ENCODE results near the gene NEUROG1.
A peak's percentile ranks its signal among the peaks of the same experiment; 100 is the strongest.

The NEUROG1 gene, protein sequence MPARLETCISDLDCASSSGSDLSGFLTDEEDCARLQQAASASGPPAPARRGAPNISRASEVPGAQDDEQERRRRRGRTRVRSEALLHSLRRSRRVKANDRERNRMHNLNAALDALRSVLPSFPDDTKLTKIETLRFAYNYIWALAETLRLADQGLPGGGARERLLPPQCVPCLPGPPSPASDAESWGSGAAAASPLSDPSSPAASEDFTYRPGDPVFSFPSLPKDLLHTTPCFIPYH

DNA sequence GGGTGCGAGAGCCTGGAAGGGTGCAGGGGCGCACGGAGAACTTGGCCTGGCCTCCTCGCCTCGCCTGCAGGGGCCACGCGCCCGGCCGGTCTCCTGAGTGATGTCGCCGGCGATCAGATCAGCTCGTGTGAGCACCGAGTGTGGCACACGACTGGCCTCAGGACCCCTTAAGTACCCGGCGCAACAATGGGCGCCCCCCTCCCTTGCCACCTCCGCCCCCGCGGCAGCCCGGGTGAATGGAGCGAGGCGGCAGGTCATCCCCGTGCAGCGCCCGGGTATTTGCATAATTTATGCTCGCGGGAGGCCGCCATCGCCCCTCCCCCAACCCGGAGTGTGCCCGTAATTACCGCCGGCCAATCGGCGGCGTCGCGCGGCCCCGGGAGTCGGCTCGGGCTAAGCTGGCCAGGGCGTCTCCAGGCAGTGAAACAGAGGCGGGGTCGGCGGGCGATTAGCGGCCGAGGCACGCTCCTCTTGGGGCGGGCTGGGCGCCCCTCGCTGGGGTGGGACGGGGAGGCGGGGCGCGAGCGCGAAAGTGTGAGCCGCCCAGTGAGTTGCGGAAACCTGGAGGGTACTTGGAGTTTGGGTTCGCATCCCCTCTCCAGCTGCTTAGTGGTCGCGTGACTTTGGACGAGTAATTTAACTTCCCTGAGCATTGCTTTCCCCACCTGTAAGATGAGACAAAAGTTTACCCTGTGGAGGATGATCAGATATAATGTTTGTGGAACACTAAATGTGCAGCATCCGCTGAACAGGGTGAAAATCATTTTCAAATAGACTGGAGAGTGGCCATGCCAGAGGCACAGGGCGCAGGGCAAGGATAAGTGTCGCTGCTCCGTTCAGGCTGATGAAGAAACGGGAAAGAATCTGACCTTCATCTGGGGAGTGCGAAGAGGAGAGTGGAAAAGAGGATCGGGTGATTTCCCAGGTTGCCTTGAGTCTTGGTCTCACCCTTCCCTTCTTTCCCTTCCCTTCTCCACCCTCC lies at the start of gene NEUROG1:
TSS of gene NEUROG1 (minus strand) at position 145 of the 982 bp plus-strand sequence. CDS start 274 bp downstream, outside the sequence.
- DNase-seq: no peak

DNA sequence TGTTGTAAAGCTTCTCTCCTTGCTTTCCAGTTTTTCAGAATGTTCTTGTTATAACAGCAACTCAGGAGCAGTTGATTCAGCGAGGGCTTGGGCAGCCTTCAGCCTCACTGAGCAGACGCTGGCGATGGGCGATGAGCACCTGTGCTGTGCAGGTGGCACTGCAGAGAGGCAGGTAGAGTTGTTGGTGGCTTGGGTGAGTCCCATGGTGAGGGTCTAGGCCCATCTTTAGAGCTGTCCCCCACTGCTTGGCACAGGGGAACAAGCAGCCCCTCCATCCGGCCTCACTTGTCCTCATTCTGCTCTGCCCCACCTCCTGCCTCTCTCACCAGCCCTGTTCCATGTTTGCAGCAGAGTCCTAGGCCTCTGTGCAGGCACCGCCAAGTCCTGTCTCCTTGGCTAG lies 49.2 kb upstream of the NEUROG1 start:
- DNase-seq: no peak

DNA sequence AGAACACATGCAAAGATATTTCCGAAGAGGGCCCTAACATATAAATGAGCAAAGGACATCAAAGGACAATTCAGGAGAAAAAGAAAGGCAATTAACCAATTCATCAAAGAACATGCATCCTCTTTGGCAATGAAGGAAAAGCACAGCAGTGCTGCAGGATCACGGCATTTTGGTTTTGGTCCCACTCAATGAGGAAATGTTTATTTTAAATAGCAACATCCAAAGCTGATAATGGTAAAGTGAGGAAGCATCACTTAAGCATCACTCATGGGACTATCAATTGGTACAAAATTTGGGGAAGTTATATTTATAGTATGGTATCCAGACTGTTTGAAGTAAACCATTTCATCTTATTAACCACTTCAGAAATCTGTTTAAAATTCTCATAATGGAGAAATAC lies 48.5 kb upstream of the NEUROG1 start:
- DNase-seq: no peak

DNA sequence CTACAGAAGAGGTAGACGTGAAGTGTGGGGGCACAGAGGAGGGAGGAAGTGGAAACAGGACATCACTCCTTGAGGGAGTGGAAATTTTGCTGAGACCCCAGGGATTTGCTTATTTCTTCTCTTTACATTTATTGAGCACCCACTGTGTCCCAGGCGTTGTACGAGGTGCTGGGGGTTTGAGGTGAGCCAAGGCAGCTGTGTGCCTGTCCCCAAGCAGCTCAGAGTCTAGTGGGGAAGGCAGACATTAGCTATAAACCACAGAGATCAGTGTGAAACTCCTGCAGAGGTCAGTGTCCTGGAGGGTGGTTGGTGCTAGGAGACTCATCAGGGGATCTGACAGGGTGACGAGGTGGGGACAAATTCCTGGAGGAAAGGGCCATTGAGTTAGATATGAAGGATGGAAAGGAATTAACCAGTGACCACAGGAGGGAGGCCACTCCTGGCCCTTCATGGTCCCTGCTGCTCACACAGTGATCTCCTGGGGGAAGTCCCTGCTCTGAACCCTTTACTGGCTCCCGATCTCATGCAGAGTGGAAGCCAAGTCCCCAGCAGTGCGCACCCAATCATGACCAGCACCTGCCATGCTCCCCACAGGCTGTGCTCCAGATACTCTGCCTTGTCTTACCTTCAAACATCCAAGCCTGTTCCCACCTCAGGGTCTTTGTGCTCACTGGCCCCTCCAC lies 46.5 kb upstream of the NEUROG1 start:
- no peak for DNase-seq

DNA sequence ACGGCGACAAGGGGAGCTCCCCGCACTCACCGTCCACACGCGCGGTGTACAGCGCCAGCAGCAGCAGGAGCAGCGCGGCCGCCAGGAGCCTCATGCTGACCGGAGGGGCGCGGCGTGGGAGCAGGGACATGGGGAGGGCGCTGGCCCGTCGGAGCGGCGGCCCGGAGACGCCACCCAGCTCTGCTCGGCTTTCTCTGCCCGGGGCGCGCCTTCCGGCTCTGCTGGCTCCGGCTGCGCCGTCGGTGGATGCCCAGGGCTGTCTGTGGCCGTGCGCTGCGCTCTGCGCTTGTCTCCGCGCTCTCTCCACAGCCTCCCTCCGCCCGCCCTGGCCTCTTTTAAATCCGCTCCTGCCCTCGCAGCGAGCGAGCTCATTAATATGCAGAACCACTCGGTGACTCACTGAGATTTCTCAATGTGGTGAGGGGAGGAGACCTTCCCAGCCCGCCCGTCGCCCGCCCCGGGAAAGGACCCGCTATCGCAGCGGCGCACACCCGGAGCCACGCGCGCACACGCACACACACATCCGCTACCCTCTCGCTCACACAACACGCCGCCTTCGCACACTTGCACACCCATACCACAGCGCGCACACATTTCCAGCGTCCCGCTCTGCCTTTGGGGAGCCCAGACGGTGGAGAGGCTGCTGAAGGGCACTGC lies 43.0 kb upstream of the NEUROG1 start, which contains the start of gene CXCL14:
TSS of gene CXCL14 (minus strand) at position 307 of the 657 bp plus-strand sequence. CDS start at position 94, 213 bp downstream.
- no peak for DNase-seq

DNA sequence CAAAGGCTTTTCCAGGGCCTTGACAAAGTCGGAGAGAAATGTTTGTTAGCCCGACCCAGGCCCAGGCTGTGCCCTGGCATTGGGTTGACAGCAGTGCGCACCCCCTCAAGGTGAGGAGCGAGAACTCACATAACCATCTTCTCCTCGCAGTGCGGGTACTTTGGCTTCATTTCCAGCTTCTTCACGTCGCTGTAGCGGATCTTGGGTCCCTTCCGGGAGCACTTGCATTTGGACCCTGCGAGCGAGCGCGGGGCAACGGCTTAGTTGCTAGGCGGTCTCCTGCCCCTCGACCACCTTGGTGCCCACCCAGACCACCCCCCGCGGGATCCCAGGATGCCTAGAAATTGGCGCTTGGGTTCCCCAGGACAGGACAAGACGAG lies 42.5 kb upstream of the NEUROG1 start:
- no peak for DNase-seq

DNA sequence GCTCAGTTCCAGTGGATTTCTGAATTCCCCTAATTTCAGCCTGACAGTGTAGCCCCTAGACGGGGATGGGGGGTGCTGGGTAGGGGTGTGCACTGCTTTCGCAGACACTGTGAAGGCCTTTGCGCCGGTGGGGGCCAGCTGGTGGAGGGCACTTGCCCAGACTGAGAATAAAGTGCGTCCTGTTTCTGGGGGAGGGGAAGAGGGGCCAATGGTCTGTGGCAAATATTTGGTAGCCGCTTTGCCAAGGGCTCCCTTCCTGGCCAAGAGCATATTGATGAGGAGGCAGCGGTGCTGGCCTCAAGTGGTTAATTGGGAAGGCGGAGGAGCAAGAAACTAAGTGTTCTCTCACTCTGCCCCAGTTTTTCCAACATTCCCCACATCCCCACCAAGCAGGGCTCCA lies 41.7 kb upstream of the NEUROG1 start:
- DNase-seq: no peak

DNA sequence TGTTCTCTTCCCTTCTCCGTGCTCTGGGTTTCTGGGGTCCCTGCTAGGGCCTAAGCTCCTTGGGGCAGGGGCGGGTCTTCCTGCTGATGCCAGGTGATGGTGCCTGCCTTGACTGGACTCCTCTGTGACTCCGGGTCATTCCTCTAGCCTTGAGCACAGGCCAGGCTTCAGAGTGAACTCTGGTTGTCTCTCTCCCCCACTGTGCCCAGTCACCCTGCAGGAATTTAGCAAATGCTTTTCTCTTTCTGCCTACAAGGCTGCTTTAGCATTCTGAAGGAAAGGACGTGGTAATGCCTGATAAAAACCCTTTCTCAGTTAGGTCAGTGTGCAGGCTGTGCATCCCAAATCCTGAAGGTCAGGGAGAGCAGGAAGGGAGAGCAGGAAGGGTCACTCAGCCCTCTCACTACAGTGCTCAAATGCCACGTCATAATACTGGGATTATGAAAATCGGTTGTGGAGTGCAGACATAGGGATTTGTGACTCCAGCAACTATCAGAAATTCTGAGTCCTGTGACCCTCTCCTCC lies 40.4 kb upstream of the NEUROG1 start:
- DNase-seq: peak; percentile 73

DNA sequence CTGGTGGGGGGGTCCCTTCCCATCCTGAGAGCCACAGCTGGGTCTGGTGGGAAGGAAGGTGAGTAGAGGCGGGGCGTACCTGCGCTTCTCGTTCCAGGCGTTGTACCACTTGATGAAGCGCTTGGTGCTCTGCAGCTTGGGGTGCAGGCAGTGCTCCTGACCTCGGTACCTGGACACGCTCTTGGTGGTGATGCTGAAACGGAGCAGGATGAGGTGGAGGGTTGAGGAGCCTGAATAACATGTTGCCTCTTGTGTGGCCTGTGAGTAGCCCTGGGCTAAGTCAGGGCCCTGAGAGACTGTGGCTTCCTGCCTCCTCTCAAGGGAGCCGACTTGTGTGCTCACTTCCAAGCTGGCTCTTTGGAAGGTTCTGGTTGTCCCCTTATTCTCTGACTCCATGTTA lies 38.7 kb upstream of the NEUROG1 start:
- no peak for DNase-seq

DNA sequence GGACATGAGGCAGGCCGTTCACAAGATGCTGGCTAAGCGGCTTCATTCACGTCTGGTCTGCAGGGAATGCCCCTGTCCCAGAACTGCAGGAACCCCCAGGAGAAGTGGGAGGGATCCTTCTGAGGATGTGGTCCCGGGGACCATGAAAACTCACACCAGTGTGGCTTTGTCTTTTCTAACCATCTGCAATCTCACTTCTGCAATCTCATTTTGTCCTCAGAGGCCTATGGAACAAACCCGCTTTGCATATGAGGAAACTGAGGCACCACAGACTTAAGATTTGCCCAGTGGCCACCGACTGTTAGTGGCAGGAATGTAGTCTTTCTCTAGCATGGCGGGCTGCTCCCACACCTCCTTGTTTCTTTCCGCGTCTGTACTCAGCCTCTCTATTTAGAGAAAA lies 36.1 kb upstream of the NEUROG1 start:
- DNase-seq: no peak

DNA sequence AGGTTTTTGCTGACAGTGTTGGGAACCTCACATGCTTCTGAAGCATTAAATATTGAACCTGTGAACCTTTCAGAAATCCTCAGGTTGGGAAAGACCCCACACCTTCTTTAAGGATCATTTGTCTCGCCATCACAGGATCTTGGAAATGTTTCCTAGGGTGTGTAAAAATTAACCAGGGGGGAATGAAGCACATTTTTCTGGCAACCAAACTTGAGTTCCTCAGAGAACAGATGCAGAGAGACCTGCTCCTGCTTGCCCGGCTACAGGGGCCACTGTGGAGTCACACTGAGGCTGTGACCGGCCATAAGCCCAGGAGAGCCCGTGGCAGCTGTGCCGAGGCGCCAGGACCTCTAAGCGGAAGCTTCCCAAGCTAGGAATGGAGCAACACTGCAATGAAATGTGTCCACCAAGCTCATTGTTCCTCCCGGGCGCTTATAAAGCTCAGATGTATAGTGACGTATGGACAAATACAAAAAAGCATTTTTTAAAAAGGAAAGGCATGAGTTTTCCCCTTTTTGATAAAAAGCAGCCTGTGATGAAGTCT lies 35.4 kb upstream of the NEUROG1 start:
- no peak for DNase-seq

DNA sequence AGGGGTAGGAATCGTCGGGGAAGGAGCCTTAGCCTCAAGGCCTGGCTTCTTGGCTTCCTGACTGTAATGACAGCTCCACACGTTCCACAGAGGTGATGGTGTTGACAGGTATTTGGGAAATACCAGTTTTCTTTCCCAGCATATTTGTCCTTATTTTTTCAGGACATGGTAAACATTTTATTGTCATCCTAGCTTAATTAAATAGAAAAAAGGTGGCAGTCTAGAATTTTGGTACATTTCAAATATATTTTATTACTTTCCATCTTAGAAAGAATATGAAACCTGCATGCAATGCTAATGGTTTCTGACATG lies 34.6 kb upstream of the NEUROG1 start:
- DNase-seq: no peak

DNA sequence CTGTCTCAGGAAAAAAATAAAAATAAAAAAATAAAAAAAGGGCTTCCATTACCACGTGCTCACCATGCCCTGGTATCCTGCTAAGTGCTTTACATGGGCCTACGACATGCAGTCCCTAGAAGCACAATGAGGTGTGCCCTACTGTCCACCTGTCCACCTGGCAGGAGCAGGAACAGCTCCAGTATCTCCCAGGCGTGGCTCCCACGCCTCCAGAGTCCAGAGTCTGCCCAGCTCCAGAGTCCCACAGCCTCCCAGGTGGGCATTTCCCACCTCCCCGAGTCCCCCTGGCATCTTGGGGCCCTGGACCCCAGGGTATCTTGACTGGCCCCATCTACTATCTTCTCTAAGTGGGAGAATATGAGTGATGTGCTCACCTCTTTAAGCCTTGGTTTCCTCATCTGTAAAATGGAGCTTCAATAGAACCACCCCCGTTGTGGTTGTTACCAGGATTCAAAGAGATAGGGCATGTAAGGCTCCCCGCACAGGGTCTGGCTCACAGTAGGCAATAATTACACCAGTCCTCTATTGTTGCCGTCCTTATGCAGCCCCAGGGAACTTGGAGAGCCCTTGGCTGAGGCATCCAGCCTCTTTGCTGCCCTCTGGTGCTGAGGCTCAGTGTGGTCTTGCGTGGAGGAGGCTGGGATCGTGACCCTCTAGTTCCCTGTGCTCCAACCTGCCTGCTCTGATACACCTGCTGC lies 34.1 kb upstream of the NEUROG1 start:
- peak; percentile 60 for DNase-seq

DNA sequence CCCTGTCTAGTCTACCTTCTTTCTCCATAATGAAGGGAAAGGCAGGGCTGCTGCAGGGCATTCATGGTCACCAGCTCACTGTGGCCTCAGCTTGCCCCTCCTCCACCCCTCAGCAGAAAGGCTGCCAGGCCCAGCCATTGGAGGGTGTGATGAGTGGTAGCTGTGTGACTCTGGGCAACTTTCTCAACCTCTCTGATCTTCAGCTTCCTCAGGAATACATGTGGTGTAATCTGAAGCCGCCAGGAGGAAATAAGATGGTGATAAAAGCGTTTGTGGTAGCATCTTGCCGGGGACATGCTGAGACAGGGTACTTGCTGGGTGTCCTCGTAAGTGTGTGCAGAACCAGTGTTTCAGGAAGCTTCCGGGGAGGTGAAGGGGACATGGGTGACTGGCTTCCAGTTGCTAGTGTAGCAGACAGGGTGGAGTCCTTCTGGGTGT lies 33.2 kb upstream of the NEUROG1 start:
- no peak for DNase-seq

DNA sequence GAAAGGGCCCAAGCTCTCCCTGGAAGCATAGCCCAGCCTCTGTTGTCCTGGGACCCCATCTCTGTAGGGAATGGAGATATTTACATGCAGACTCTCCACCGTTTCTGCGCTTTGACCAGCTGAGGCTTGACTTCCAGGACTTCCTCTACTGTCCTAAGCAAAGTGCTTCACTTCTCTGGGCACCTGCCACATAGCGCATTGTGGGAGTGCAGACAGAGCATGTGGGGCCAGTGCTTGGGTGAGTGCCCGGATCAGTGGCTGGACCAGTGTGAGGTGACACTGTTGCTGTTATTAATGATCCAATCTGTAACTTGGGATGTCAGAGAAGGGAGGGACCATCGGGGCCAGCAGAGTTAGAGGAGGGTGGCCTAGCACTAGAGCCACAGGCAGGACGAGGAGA lies 32.5 kb upstream of the NEUROG1 start:
- DNase-seq: no peak

DNA sequence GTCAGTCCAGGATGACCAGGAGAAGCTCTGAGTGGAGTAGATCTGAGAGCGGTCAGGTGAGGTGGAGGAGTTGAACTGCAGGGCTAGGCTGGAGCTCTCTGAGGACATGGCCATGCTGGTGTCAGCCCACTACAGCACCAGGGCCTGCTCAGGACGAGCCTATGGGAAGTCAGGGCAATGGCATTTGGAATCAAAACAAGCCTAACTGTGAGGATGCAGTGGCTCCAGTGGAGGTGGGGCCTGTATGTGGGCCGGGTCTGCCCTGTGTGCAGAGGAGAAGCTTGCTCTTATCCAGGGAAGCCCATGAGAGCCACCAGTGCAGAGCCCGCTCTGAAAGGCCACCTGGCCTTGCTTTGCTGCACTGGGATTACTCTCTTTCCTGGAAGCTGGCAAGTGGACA lies 31.9 kb upstream of the NEUROG1 start:
- no peak for DNase-seq

DNA sequence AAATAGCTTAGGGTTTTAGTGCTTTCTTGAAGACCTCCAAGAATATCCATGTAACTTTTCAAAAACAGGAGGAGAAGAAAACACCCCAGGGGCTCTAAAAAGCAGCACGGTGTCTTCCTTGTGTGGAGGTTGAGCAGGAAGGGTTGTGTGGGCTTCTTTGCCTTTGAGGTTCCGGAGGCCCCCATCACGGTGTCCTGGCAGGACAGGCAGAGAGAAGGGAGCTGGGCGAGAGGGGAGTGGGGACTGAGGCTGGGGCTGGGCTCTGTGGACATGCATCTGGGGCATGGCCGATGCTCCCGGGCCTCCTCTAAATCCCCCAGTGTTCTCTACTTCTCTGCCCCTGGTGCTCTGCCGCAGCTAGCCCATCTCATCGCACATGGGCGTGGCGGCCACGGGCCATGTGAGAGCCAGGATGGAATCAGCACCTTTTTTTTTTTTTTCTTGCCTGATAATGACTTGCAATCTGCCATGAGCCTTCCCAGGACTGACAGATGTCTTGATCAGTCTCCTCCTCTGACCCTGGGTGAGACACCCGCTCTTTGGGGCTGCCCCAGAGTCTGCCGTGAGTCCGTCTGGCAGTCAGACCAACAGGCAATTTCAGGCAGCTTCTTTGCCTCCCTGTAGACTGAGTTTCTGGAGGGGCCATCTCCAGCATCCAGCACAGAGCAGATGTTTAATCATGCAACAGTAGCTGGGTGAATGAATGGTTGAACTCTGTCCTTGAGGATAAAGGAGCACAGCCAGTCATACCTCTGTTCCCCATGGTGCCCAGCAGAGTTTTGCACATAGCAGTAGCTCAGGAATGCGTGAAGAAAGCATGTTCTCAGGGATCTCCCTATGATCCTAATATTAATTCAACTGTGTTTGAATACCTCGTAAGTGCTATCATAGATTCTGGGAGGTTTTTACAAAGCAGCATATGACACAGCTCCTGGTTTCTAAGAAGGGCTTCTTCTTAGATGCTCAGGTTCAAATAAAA lies 30.9 kb upstream of the NEUROG1 start:
- no peak for DNase-seq

DNA sequence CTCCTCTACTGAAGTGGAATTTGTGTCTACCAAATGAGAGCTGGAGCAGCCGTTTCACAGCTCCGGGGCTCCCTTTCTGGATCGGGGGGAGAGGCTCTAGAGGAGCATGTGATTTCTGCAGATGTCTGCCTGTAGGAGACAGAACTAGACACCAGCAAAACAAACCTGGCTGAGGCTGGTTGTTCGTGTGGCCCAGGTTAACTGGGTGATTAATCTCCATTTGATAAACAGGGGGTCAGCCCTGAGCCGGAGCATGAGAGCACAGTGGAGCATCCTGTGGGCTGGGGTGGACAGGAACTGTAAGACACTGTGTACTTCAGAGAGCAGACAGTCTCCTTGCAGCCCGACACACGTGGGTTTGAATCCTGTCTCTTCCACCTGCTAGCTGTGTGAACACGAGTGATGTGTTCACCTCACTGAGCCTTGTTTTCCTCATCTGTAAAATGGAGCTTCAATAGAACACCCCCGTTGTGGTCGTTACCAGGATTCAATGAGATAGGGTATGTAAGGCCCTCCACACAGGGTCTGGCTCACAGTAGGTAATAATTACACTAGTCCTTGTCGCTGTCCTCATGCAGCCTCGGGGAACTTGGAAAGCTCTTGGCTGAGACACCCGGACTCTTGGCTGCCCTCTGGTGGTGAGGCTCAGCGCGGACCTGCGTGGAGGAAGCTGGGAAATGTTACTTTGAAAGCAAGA lies 30.1 kb upstream of the NEUROG1 start:
- peak; percentile 55 for DNase-seq

DNA sequence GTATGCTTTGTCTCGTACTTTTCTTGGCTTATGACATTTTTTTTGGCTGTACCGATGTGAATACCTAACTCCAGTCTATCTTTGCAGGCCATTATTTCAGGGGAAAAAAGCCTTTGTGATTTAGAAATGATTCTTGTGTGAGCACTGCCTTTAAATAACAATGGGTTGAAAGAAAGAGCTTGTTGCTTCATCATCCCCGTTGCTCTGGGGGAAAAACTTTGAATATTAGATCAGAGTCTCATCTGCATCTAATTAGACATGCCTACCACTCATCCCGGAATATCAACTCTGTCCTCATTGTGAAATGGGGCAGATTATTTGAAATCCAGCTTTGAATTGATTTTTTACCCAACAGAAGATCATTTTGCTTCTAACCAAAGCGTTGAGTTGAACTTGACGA lies 29.5 kb upstream of the NEUROG1 start:
- DNase-seq: no peak

DNA sequence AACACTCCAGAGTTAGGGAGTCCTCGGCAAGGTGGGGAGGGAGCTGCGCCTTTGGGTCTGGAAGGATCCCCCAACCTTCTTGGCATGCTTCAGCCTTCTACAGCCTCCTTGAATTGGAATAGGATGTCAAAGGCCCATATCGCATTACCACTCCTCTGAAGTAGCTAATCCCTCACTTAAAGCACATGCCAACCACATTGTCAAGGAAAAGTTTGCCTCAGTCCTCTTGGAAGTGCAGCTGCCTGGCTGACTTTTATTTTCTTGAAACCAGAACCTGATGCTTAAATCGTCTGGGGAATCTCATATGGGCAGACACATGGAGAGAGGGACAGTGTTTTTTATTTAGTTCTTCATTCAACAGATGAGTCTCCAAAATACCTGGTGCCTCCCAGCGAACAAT lies 28.6 kb upstream of the NEUROG1 start:
- DNase-seq: no peak

Measured in 8988T (cell line).